SK-N-SH (cell line): ENCODE data around the gene TMEM163.

ENCODE experiments used
- CHD2 ChIP-seq: fragments of 150-350 bp; IDR thresholded peaks from 2 replicates; pipeline ENCODE4 v1.6.1; 2018; ENCODE audit warnings: low read length; ENCODE audit not compliant: partially characterized antibody
- CTCF ChIP-seq: fragments of 200-600 bp; sonication (generic); IDR thresholded peaks from 2 replicates; pipeline ENCODE4 v1.6.1; 2017; ENCODE audit warnings: antibody characterized with exemption, mild to moderate bottlenecking, moderate library complexity
- ELF1 ChIP-seq: IDR thresholded peaks from 2 replicates; pipeline ENCODE4 v1.4.0; 2012
- FOXM1 ChIP-seq: IDR thresholded peaks from 2 replicates; pipeline ENCODE4 v1.4.0; 2012; ENCODE audit warnings: low read depth, mild to moderate bottlenecking
- IRF3 ChIP-seq: fragments of 150-350 bp; IDR thresholded peaks from 2 replicates; pipeline ENCODE4 v1.6.1; 2016; ENCODE audit warnings: mild to moderate bottlenecking, low read depth, low read length
- JUND ChIP-seq: IDR thresholded peaks from 2 replicates; pipeline ENCODE4 v1.4.0; 2012
- POLR2AphosphoS5 ChIP-seq: IDR thresholded peaks from 2 replicates; pipeline ENCODE4 v1.6.1; 2012; ENCODE audit warnings: low read depth, low read length
- RAD21 ChIP-seq: IDR thresholded peaks from 2 replicates; pipeline ENCODE4 v1.6.1; 2012; ENCODE audit warnings: mild to moderate bottlenecking, low read length
- REST ChIP-seq: IDR thresholded peaks from 2 replicates; pipeline ENCODE4 v1.6.1; 2012; ENCODE audit warnings: mild to moderate bottlenecking, low read depth, low read length, moderate library complexity
- SMC3 ChIP-seq: IDR thresholded peaks from 2 replicates; pipeline ENCODE4 v1.6.1; 2012; ENCODE audit warnings: low read depth, low read length, improper control_type of control experiment
- TCF12 ChIP-seq: IDR thresholded peaks from 2 replicates; pipeline ENCODE4 v1.4.0; 2012
- TEAD4 ChIP-seq: IDR thresholded peaks from 2 replicates; pipeline ENCODE4 v1.4.0; 2012; ENCODE audit warnings: mild to moderate bottlenecking, borderline replicate concordance; ENCODE audit not compliant: insufficient read depth
- YY1 ChIP-seq: IDR thresholded peaks from 2 replicates; pipeline ENCODE4 v1.4.0; 2012; ENCODE audit warnings: low read depth, mild to moderate bottlenecking
- ZBTB33 ChIP-seq: IDR thresholded peaks from 2 replicates; pipeline ENCODE4 v1.4.0; 2012; ENCODE audit warnings: low read depth, borderline replicate concordance

- TF ChIP-seq RAD21 (no peak), ELF1 (no peak), TEAD4 (no peak), CTCF (no peak), TCF12 (no peak), CHD2 (no peak), SMC3 (no peak), IRF3 (no peak), ZBTB33 (no peak), POLR2AphosphoS5 (no peak), FOXM1 (no peak), YY1 (no peak), JUND (0 out of 2 replicates have a peak, but pooled peaks have one; percentile 4), REST (no peak)
Observed at GRCh38 chr2:134406311-134406710, 312.5 kb downstream of the TMEM163 start.
